Loucy (cell line): ENCODE results near the gene BCR.
A peak's percentile ranks its signal among the peaks of the same experiment; 100 is the strongest.

Experiments used
- H2AFZ ChIP-seq: fragments of 200-600 bp; sonication (generic); 2 replicates; pipeline ENCODE4 v1.6.0; 2016; ENCODE audit warnings: antibody characterized with exemption, mild to moderate bottlenecking, low read length, moderate library complexity
- H3F3A ChIP-seq: fragments of 200-600 bp; 2 replicates; pipeline ENCODE4 v1.6.0; 2016; ENCODE audit warnings: antibody characterized with exemption, low read depth, mild to moderate bottlenecking
- H3K27me3 ChIP-seq: fragments of 200-600 bp; sonication (generic); 2 replicates; pipeline ENCODE4 v1.6.1; 2014; ENCODE audit warnings: low read length, mild to moderate bottlenecking; ENCODE audit not compliant: insufficient read depth, poor library complexity, severe bottlenecking
- H3K36me3 ChIP-seq: fragments of 200-600 bp; sonication (generic); 2 replicates; pipeline ENCODE4 v1.6.1; 2016; ENCODE audit warnings: low read length; ENCODE audit not compliant: insufficient read depth
- H3K4me1 ChIP-seq: fragments of 200-600 bp; sonication (generic); 2 replicates; pipeline ENCODE4 v1.5.1; 2014; ENCODE audit warnings: low read length, mild to moderate bottlenecking; ENCODE audit not compliant: insufficient read depth, poor library complexity, severe bottlenecking
- H3K4me2 ChIP-seq: fragments of 200-600 bp; sonication (generic); 2 replicates; pipeline ENCODE4 v1.6.0; 2014; ENCODE audit warnings: antibody characterized with exemption, low read length, low read depth, mild to moderate bottlenecking; ENCODE audit not compliant: poor library complexity, severe bottlenecking
- H3K4me3 ChIP-seq: fragments of 200-600 bp; sonication (generic); 2 replicates; pipeline ENCODE4 v1.5.1; 2014; ENCODE audit warnings: low read length, mild to moderate bottlenecking, mixed read lengths; ENCODE audit not compliant: poor library complexity, severe bottlenecking
- H3K79me2 ChIP-seq: fragments of 200-600 bp; sonication (generic); 2 replicates; pipeline ENCODE4 v1.6.1; 2014; ENCODE audit warnings: low read length; ENCODE audit not compliant: insufficient read depth
- H3K9ac ChIP-seq: fragments of 200-600 bp; sonication (generic); 2 replicates; pipeline ENCODE4 v1.6.0; 2014; ENCODE audit warnings: mild to moderate bottlenecking, low read depth, low read length, moderate library complexity; ENCODE audit not compliant: poor library complexity, severe bottlenecking
- H3K9me2 ChIP-seq: fragments of 200-600 bp; sonication (generic); replicated peaks from 2 replicates; pipeline ENCODE4 v1.6.1; 2016; ENCODE audit warnings: low read depth, low read length, mixed read lengths
- H3K9me3 ChIP-seq: fragments of 200-600 bp; sonication (generic); 2 replicates; pipeline ENCODE4 v1.6.1; 2014; ENCODE audit warnings: mild to moderate bottlenecking, antibody characterized with exemption, low read length, low read depth; ENCODE audit not compliant: insufficient read depth
- H4K20me1 ChIP-seq: fragments of 200-600 bp; sonication (generic); 2 replicates; pipeline ENCODE4 v1.6.0; 2014; ENCODE audit warnings: antibody characterized with exemption, low read length, mild to moderate bottlenecking; ENCODE audit not compliant: insufficient read depth, poor library complexity, severe bottlenecking
- EZH2phosphoT487 ChIP-seq: fragments of 200-600 bp; IDR thresholded peaks from 2 replicates; pipeline ENCODE4 v1.6.1; 2018; ENCODE audit warnings: antibody characterized with exemption, mild to moderate bottlenecking, moderate library complexity, borderline replicate concordance
- TF ChIP-seq, protein P1 (sequence below): fragments of 200-600 bp; sonication (generic); conservative IDR thresholded peaks from 2 replicates; pipeline ENCODE4 v1.5.1; 2014; ENCODE audit warnings: mild to moderate bottlenecking, antibody characterized with exemption, low read length

BCR gene

DNA sequence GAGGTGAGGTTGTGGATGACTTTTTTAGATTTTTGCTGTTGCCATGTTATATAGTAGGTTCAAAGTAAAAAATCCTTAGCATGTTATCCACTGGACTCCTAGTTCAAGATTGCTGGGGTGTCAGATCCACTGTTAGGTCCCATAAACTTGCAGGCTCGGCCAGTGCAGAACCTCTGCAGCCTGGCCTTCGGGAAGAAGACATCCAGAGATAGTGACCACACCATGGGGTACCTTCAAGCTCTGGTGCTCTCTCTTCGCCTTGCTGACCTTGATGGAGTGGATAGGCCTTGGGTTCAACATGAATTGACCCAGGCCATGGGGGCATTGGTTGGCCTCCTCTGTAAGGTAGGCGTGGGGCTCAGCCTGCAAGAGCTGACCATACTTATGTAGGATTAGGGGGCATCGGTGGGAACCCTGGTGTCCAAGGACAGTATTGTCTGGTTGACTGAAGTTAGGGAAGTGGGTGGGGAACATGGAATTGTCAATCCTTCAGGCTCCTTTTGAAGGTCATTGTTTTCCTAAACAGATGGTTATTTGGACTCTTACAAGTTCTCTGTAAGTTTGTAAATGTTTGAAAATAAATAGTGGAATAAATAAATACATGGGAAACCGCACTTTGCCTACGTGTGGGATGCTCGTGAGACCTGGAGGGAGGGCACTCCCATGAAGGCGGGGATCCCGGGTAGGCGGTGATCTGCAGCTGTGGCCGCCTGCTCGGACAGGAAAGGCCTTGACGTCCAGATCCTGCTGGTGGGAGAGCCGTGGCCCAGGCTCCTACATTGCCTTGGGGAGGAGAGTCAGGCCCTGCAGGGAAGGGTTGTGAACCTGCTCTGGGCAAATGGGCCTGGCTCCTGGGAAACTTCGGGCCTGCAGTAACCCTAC, 37.1 kb downstream of the BCR start:
- Histone ChIP-seq H3K79me2 (peaks cover 89% of the 10 kb centered on the region), H3K9me3 (no peaks in the 10 kb centered on the region), H3K4me1 (peaks cover 80% of the 10 kb centered on the region), H2AFZ (no peak overlapping the region), H3K4me2 (peak overlapping the region; percentile 100), H3K4me3 (peak overlapping the region; percentile 95), H4K20me1 (peaks cover 65% of the 10 kb centered on the region), H3K36me3 (peaks cover 27% of the 10 kb centered on the region; the same call in 1 of the 2 replicates), H3F3A (peaks cover 27% of the 10 kb centered on the region), H3K9ac (peak overlapping the region; percentile 100), H3K9me2 (no peaks in the 10 kb centered on the region), H3K27me3 (peaks cover 6% of the 10 kb centered on the region)
- TF ChIP-seq, protein P1, sequence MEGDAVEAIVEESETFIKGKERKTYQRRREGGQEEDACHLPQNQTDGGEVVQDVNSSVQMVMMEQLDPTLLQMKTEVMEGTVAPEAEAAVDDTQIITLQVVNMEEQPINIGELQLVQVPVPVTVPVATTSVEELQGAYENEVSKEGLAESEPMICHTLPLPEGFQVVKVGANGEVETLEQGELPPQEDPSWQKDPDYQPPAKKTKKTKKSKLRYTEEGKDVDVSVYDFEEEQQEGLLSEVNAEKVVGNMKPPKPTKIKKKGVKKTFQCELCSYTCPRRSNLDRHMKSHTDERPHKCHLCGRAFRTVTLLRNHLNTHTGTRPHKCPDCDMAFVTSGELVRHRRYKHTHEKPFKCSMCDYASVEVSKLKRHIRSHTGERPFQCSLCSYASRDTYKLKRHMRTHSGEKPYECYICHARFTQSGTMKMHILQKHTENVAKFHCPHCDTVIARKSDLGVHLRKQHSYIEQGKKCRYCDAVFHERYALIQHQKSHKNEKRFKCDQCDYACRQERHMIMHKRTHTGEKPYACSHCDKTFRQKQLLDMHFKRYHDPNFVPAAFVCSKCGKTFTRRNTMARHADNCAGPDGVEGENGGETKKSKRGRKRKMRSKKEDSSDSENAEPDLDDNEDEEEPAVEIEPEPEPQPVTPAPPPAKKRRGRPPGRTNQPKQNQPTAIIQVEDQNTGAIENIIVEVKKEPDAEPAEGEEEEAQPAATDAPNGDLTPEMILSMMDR: no peak
- no peak for TF ChIP-seq EZH2phosphoT487

DNA sequence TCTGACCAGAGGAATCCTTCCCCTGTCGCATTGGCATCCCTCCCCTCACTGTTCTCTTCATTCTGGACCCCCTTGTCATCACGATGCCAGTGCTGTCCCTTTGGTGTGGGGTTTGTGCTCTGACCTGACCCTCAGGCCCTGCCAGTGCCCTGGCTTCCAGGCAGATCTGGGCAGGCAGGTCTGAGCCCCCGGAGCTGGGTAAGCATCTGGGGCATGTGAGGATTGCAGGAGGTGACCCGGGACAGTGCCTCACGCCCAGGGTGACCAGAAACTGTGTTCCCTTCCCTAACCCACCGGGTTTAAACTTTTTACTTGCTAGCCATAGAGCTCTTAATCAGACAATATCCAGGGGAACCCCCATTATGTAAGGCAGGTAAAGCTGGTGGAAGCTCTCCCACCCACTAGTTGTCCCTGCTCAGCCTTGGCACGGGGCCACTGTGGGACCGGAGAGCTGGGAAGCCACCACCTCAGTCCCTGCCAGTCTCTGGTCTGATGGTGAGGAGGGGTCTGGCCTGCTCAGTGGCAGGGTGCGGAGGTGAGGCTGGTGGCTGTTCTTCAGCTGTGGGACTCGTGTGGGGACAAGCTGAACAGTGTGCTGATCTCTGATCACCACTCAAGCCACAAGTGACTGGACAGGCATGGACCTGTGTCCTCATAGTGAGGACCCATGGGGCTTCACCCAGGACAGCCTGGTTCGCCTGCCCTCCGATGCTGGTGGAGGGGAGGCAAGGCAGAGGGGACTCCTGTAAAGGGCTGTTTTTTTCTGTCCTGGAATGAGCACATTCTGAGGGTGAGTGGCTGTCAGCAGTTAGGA, 38.0 kb downstream of the BCR start:
- TF ChIP-seq, protein P1: no peak
- no peak for TF ChIP-seq EZH2phosphoT487
- H3F3A ChIP-seq: peaks cover 27% of the 10 kb centered on the region
- H3K9me2 ChIP-seq: no peaks in the 10 kb centered on the region
- H3K4me1 ChIP-seq: peaks cover 80% of the 10 kb centered on the region
- peaks cover 89% of the 10 kb centered on the region for H3K79me2 ChIP-seq
- no peaks in the 10 kb centered on the region for H3K9me3 ChIP-seq
- H3K4me3 ChIP-seq: peak overlapping the region; percentile 95
- peak overlapping the region; percentile 100 for H3K4me2 ChIP-seq
- H4K20me1 ChIP-seq: peaks cover 66% of the 10 kb centered on the region
- H3K27me3 ChIP-seq: peaks cover 6% of the 10 kb centered on the region
- peak overlapping the region; percentile 100 for H3K9ac ChIP-seq
- H3K36me3 ChIP-seq: peaks cover 28% of the 10 kb centered on the region; the same call in 1 of the 2 replicates
- no peak overlapping the region for H2AFZ ChIP-seq

DNA sequence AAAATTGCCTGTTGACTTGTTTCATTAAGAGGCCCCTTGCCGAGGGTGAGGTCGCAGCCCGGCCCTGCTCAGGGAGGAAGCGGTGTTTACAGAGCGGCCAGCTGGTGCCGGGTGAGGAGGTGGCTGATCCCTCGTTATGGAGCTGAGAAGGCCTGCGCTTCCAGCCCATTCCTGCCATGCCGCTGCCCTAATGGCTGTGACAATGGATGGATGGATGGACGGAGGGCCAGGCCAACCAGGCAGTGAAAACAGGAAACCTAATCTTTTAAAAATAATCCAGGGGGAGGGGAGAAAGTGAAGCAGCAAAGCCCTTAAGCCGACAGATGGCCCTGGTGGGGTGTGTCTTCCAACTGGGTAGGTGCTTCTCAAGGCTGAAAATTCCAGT, 38.5 kb downstream of the BCR start:
- Histone ChIP-seq H4K20me1 (peaks cover 66% of the 10 kb centered on the region), H3K9me2 (no peaks in the 10 kb centered on the region), H3K4me2 (peak overlapping the region; percentile 100), H3K4me1 (peaks cover 75% of the 10 kb centered on the region), H3K9ac (peak overlapping the region; percentile 100), H3F3A (peaks cover 27% of the 10 kb centered on the region), H3K9me3 (no peaks in the 10 kb centered on the region), H3K4me3 (peak overlapping the region; percentile 95), H3K79me2 (peaks cover 89% of the 10 kb centered on the region), H2AFZ (no peak overlapping the region), H3K27me3 (peaks cover 6% of the 10 kb centered on the region), H3K36me3 (peaks cover 34% of the 10 kb centered on the region; the same call in 1 of the 2 replicates)
- no peak for TF ChIP-seq EZH2phosphoT487
- TF ChIP-seq, protein P1: no peak
